Peyer's patch (tissue), 4 donors: ENCODE measurements around the gene CNST.

Experiments used
- POLR2A ChIP-seq, 2 donors: fragments of 450-650 bp; IDR thresholded peaks; one replicate each; pipeline ENCODE4 v1.5.1; 2017; ENCODE audit warnings: antibody characterized with exemption in 2 of 2, mild to moderate bottlenecking in 2 of 2, moderate library complexity in 2 of 2
- TF ChIP-seq, protein P1 (sequence below), 6 experiments: fragments of 450-650 bp in 4 of 6; fragments of 200-600 bp in 2 of 6; sonication (generic) in 1 of 6; IDR thresholded peaks; one replicate each; pipeline ENCODE4 v1.5.1; 2017 to 2019; ENCODE audit warnings: antibody characterized with exemption in 6 of 6, mild to moderate bottlenecking in 3 of 6, moderate library complexity in 1 of 6

DNA sequence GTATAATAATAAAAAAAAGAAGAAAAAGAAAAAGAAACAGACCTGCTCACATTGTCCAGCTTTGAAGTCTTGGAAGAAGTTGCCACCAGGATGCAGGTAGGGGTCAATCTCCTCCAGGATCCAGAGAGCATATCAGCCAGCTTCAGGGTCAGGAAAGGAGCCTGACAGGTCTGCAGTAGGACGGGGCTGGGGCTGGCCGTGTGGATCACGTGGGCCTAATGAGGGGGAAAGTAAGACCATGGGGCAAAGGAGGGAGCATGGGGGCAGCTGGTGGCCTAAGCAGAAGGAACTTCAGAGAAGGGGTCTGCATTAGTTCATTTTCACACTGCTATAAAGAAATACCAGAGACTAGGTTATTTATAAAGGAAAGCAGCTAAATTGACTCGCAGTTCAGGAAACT lies 39.9 kb upstream of the CNST start:
- TF ChIP-seq, protein P1, sequence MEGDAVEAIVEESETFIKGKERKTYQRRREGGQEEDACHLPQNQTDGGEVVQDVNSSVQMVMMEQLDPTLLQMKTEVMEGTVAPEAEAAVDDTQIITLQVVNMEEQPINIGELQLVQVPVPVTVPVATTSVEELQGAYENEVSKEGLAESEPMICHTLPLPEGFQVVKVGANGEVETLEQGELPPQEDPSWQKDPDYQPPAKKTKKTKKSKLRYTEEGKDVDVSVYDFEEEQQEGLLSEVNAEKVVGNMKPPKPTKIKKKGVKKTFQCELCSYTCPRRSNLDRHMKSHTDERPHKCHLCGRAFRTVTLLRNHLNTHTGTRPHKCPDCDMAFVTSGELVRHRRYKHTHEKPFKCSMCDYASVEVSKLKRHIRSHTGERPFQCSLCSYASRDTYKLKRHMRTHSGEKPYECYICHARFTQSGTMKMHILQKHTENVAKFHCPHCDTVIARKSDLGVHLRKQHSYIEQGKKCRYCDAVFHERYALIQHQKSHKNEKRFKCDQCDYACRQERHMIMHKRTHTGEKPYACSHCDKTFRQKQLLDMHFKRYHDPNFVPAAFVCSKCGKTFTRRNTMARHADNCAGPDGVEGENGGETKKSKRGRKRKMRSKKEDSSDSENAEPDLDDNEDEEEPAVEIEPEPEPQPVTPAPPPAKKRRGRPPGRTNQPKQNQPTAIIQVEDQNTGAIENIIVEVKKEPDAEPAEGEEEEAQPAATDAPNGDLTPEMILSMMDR (IDR thresholded peaks at IDR 0.05): no peak
- no peak for TF ChIP-seq POLR2A (IDR thresholded peaks at IDR 0.05)
